ENCODE results near the gene THSD4.

- no peak for TF ChIP-seq CTCF (IDR thresholded peaks at IDR 0.05)
- no peak for TF ChIP-seq POLR2A (IDR thresholded peaks at IDR 0.05)
Observed at GRCh38 chr15:71279757-71280141, 164.5 kb downstream of the THSD4 start.

Data from thyroid gland (tissue), 4 donors.